CD4-positive, alpha-beta T cell treated with Interleukin-15 for 1 hour (primary cell): Measurements from ENCODE around the gene CCDC110.

Experiments used
- DNase-seq: peaks from one replicate; pipeline ENCODE4 v3.0.0-alpha.2; 2020

CCDC110 gene

GRCh38 chr4:185412412-185412811, 59.1 kb downstream of the CCDC110 start:
- no peak for DNase-seq

DNA sequence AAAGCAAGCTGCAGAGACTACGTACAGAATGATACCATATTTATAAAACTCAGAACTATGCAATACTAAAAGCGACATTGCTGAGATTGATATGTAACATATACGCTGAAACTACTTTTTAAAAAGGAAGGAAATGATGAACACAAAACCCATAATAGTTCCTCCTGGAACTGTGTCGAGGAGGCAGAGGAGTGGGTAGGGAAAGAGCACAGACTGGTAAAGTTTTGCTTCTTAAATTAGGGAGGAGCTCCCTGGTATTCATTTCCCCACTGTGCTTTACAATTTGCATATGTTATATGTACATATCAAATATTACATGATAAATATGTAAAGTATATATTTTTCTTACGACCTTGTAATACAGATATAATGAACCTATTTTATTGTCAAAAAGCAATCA, 59.7 kb downstream of the CCDC110 start:
- no peak for DNase-seq

DNA sequence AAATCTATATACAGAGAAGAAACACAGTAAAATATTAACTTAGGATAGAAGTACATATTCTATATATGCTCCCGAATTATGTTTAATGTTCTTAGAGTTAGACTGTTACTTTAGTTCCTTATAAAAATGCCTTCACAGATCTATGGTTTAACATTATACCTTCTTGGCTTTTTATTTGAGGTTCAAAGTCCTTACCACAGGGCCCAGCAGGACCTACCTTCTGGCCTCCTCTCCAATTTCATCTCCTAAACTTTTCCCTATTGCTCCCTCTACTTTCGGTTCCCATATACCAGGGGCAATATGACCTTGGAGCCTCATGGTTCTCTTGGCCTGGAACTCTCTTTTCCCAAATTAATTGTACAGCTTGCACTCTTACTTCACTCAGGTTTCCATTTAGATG, 63.1 kb downstream of the CCDC110 start:
- no peak for DNase-seq

GRCh38 chr4:185405296-185405999, 66.1 kb downstream of the CCDC110 start:
- no peak for DNase-seq

GRCh38 chr4:185404031-185404430, 67.5 kb downstream of the CCDC110 start:
- DNase-seq, result no peak

GRCh38 chr4:185399466-185399865, 72.1 kb downstream of the CCDC110 start:
- DNase-seq, result no peak

- DNase-seq, result no peak
These were observed 72.9 kb downstream of the CCDC110 start for GRCh38 chr4:185398618-185399017.

- DNase-seq, result no peak
These were observed 74.7 kb downstream of the CCDC110 start, which contains the start of gene ANKRD37 for GRCh38 chr4:185396724-185397385. Gene ANKRD37, plus strand, starts transcription at chr4:185396841. Its CDS starts 83 bp downstream, at chr4:185396924.

DNA sequence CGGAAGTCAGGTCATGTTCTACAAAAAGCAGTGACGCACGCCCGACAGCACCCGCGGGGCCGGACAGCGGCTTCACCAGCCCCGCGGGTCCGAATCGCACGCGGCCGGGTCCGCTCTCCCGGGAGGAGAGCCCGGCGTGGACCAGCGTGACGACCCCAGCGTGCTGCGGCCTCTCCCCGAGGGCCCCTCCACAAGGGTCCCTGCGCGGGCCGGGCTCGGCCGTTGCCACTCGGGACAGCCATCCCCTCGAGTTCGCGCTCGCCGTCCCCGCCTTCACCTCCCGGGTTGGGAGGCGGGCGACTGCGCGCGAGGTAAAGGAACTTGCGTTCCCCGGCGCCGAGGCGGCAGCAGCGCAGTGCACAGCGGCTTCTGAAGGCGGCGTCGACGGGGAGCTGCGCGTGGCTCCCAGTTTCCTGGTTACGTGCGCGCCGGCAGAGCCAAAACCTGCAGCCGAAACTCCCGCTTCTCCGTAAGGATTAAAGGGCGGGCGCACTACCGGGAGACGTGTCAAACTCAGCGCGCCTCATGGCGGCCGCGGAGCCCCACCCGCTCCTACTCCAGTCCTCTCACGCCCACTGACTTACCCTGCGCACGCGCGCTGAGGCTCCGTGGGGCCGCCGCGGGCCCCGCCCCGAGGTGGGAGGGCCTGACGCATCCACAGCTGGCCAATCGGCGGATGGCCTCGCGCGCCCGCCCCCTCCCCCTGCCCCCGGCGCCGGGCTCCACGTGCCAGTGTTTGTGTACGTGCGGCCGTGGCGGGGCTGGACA, 75.4 kb downstream of the CCDC110 start:
- DNase-seq, result peak; percentile 97

GRCh38 chr4:185395238-185395955, 76.1 kb downstream of the CCDC110 start, which contains the start of gene LRP2BP:
Gene LRP2BP, minus strand, starts transcription at chr4:185395924. Its CDS starts 17,738 bp downstream, at chr4:185378186.
- no peak for DNase-seq
